Neural progenitor cell (in vitro differentiated cells): ENCODE results near the gene GNL2. TPM values are rescaled to one million over a fixed set of nuclear protein-coding genes. Genes with fewer than 3 reads are reported as not detected.

Experiments used
- DNase-seq: peaks from one replicate; pipeline ENCODE4 v3.0.0-alpha.2; 2016; ENCODE audit warnings: low spot score
- H2AFZ ChIP-seq: fragments of 200-600 bp; sonication (generic); replicated peaks from 2 replicates; pipeline ENCODE4 v1.6.1; 2016; ENCODE audit warnings: antibody characterized with exemption
- H3F3A ChIP-seq: fragments of 200-600 bp; sonication (generic); 2 replicates; pipeline ENCODE4 v1.6.1; 2016; ENCODE audit warnings: antibody characterized with exemption, low read depth
- H3K27ac ChIP-seq: fragments of 200-600 bp; sonication (generic); 2 replicates; pipeline ENCODE4 v1.5.1; 2016; ENCODE audit warnings: mild to moderate bottlenecking
- H3K27me3 ChIP-seq: fragments of 200-600 bp; sonication (generic); 2 replicates; pipeline ENCODE4 v1.6.1; 2016; ENCODE audit warnings: mild to moderate bottlenecking, moderate library complexity
- H3K36me3 ChIP-seq: fragments of 200-600 bp; sonication (generic); 2 replicates; pipeline ENCODE4 v1.5.1; 2016
- H3K4me1 ChIP-seq: fragments of 200-600 bp; sonication (generic); 2 replicates; pipeline ENCODE4 v1.6.1; 2016; ENCODE audit warnings: mixed run types
- H3K4me2 ChIP-seq: fragments of 200-600 bp; sonication (generic); 2 replicates; pipeline ENCODE4 v1.6.1; 2016
- H3K4me3 ChIP-seq: fragments of 200-600 bp; sonication (generic); 2 replicates; pipeline ENCODE4 v1.5.1; 2016
- H3K79me2 ChIP-seq: fragments of 200-600 bp; sonication (generic); 2 replicates; pipeline ENCODE4 v1.6.1; 2016; ENCODE audit warnings: low read depth
- H3K9ac ChIP-seq: fragments of 200-600 bp; sonication (generic); 2 replicates; pipeline ENCODE4 v1.6.1; 2016
- H3K9me3 ChIP-seq: fragments of 200-600 bp; sonication (generic); 2 replicates; pipeline ENCODE4 v1.5.1; 2016; ENCODE audit warnings: low read depth
- H4K20me1 ChIP-seq: fragments of 200-600 bp; sonication (generic); 2 replicates; pipeline ENCODE4 v1.6.1; 2016; ENCODE audit warnings: low read depth
- H3K27ac Mint-ChIP-seq: 3 replicates; pipeline ENCODE4 v1.8.0; 2021; ENCODE audit warnings: mixed read lengths
- H3K27me3 Mint-ChIP-seq: 2 replicates; pipeline ENCODE4 v1.8.0; 2022; ENCODE audit warnings: low read depth, mild to moderate bottlenecking, inconsistent platforms, moderate library complexity, mixed read lengths; ENCODE audit not compliant: insufficient read depth
- H3K36me3 Mint-ChIP-seq: 3 replicates; pipeline ENCODE4 v1.8.0; 2021; ENCODE audit warnings: mixed read lengths
- H3K4me1 Mint-ChIP-seq: 3 replicates; pipeline ENCODE4 v1.8.0; 2021; ENCODE audit warnings: mixed read lengths
- H3K4me3 Mint-ChIP-seq: 3 replicates; pipeline ENCODE4 v1.8.0; 2021; ENCODE audit warnings: mild to moderate bottlenecking, moderate library complexity, mixed read lengths
- H3K9me3 Mint-ChIP-seq: 3 replicates; pipeline ENCODE4 v1.8.0; 2020; ENCODE audit warnings: mixed read lengths
- EZH2 ChIP-seq: fragments of 200-600 bp; sonication (generic); IDR thresholded peaks from 2 replicates; pipeline ENCODE4 v1.6.1; 2017; ENCODE audit warnings: antibody characterized with exemption, mild to moderate bottlenecking, moderate library complexity
- EZH2phosphoT487 ChIP-seq: fragments of 200-600 bp; sonication (generic); IDR thresholded peaks from 2 replicates; pipeline ENCODE4 v1.6.1; 2017; ENCODE audit warnings: antibody characterized with exemption
- total RNA-seq: library from RNA; depleted of rRNA; stranded (reverse); fragments of >200 nt; gene quantifications from 2 replicates; pipeline ENCODE4 v1.2.3, GENCODE V29; 2015; ENCODE audit warnings: low replicate concordance
- TF ChIP-seq, protein P1 (sequence below): fragments of 200-600 bp; sonication (generic); IDR thresholded peaks from 2 replicates; pipeline ENCODE4 v1.5.1; 2017; ENCODE audit warnings: antibody characterized with exemption, mild to moderate bottlenecking

The GNL2 gene
- total RNA-seq, 1 donor from 2014 or later = 67.1 TPM

DNA sequence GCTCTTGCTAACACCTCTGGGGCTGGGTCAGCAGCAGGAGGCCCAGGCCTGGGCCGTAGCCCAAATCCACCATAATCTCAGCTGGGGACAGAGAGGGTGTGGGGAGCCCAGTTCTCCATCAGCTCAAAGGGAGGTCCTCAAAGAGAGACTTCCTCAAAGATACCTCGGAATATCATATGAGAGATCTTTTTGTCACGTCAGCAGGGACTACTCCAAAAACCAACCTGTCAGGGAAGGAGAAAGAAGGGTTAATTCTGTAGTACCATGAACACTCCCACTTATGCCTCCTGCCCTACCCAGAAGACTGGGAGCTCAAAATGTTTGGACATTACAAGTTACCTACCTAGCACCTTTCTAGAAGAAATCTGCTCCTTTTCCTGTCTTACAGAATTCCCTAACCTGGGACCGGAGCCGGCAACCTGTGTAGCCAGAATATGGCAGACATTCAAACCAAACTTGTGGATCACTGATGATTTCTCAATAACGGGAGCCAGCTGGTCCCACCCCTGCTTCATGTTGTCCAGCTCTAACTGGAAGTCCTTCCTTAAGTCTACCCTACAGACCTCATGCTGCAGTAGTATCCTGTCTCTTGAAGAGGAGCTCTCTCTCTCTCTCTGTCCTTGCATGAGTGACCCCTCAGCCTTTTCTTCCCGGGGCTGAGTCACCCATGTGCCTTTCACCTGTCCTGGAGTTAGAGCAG, 34.1 kb upstream of the GNL2 start:
- Histone ChIP-seq H3K9me3 (no peaks in the 10 kb centered on the region), H3K4me3 (peak overlapping the region; percentile 20), H3K4me1 (peaks cover 69% of the 10 kb centered on the region), H3K27me3 (peaks cover 100% of the 10 kb centered on the region), H3K36me3 (no peaks in the 10 kb centered on the region), H4K20me1 (peaks cover 47% of the 10 kb centered on the region), H3K9ac (no peak overlapping the region), H3K4me2 (peak overlapping the region; percentile 67), H2AFZ (no peak overlapping the region), H3K79me2 (no peaks in the 10 kb centered on the region), H3K27ac (no peak overlapping the region), H3F3A (peaks cover 50% of the 10 kb centered on the region)
- Mint-ChIP-seq H3K36me3 (peaks cover 18% of the 10 kb centered on the region), H3K27ac (peak overlapping the region; percentile 96), H3K9me3 (peaks cover 2% of the 10 kb centered on the region), H3K4me1 (peaks cover 74% of the 10 kb centered on the region), H3K4me3 (peak overlapping the region; percentile 82), H3K27me3 (peaks cover 39% of the 10 kb centered on the region)
- TF ChIP-seq, protein P1, sequence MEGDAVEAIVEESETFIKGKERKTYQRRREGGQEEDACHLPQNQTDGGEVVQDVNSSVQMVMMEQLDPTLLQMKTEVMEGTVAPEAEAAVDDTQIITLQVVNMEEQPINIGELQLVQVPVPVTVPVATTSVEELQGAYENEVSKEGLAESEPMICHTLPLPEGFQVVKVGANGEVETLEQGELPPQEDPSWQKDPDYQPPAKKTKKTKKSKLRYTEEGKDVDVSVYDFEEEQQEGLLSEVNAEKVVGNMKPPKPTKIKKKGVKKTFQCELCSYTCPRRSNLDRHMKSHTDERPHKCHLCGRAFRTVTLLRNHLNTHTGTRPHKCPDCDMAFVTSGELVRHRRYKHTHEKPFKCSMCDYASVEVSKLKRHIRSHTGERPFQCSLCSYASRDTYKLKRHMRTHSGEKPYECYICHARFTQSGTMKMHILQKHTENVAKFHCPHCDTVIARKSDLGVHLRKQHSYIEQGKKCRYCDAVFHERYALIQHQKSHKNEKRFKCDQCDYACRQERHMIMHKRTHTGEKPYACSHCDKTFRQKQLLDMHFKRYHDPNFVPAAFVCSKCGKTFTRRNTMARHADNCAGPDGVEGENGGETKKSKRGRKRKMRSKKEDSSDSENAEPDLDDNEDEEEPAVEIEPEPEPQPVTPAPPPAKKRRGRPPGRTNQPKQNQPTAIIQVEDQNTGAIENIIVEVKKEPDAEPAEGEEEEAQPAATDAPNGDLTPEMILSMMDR = no peak
- TF ChIP-seq EZH2 (no peak), EZH2phosphoT487 (no peak)
- DNase-seq = no peak

- peaks cover 48% of the 10 kb centered on the region for H3F3A ChIP-seq
- H3K4me1 ChIP-seq = peaks cover 67% of the 10 kb centered on the region
- H3K9me3 Mint-ChIP-seq = peaks cover 2% of the 10 kb centered on the region
- peak overlapping the region; percentile 82 for H3K4me3 Mint-ChIP-seq
- H3K79me2 ChIP-seq = no peaks in the 10 kb centered on the region
- peaks cover 22% of the 10 kb centered on the region for H3K36me3 Mint-ChIP-seq
- peak overlapping the region; percentile 67 for H3K4me2 ChIP-seq
- no peak overlapping the region for H2AFZ ChIP-seq
- DNase-seq = peak; percentile 60
- H3K27me3 Mint-ChIP-seq = peaks cover 36% of the 10 kb centered on the region
- no peak overlapping the region for H3K4me3 ChIP-seq
- H3K36me3 ChIP-seq = no peaks in the 10 kb centered on the region
- no peak overlapping the region for H3K27ac ChIP-seq
- no peak overlapping the region for H3K9ac ChIP-seq
- no peak for TF ChIP-seq EZH2
- TF ChIP-seq EZH2phosphoT487 = no peak
- TF ChIP-seq, protein P1 = no peak
- peaks cover 44% of the 10 kb centered on the region for H4K20me1 ChIP-seq
- peaks cover 79% of the 10 kb centered on the region for H3K4me1 Mint-ChIP-seq
- no peaks in the 10 kb centered on the region for H3K9me3 ChIP-seq
- H3K27ac Mint-ChIP-seq = peak overlapping the region; percentile 96
- peaks cover 100% of the 10 kb centered on the region for H3K27me3 ChIP-seq
Measured at GRCh38 chr1:37629008-37629407, 33.3 kb upstream of the GNL2 start.

DNA sequence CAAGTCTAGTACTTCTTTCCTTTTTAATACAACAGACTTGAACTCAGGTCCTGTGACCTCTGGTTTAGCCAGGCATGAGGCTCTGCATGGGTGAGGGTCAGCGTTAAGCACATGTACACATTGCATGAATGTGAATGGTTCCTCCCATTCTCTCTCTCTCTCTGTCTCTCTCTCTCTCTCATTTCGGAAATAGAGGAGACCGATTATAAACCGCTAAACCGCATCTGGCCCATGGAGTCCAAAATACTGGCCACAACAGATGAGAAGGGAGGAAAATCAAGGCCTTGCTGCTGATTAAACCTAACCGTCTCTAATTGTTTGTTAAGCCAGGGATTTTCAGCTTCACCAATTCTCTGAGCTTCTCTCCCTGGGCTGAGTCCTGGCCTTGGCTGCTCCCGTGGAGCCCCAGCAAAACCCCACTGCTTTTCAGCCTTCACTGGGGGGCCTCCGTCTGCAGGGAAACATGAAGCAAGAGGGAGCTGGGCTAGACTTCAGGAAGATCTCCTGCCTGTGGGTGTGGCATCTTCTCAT, 32.4 kb upstream of the GNL2 start:
- TF ChIP-seq, protein P1 = no peak
- TF ChIP-seq EZH2 = no peak
- Histone ChIP-seq H3K79me2 (no peaks in the 10 kb centered on the region), H2AFZ (no peak overlapping the region), H3K4me1 (peaks cover 58% of the 10 kb centered on the region), H3K27ac (no peak overlapping the region), H3F3A (peaks cover 47% of the 10 kb centered on the region), H3K9me3 (no peaks in the 10 kb centered on the region), H3K36me3 (no peaks in the 10 kb centered on the region), H4K20me1 (peaks cover 35% of the 10 kb centered on the region), H3K4me2 (peak overlapping the region; percentile 67), H3K9ac (no peak overlapping the region), H3K4me3 (no peak overlapping the region), H3K27me3 (peaks cover 100% of the 10 kb centered on the region)
- Mint-ChIP-seq H3K27ac (peak overlapping the region; percentile 96), H3K4me1 (peaks cover 78% of the 10 kb centered on the region), H3K27me3 (peaks cover 28% of the 10 kb centered on the region), H3K9me3 (peaks cover 2% of the 10 kb centered on the region), H3K36me3 (peaks cover 22% of the 10 kb centered on the region), H3K4me3 (peak overlapping the region; percentile 34)
- DNase-seq = no peak
